Uterus (tissue), 2 donors: ENCODE measurements around the gene ZNF516.

Experiments
- POLR2A ChIP-seq, 2 donors: fragments of 450-650 bp; IDR thresholded peaks; one replicate each; pipeline ENCODE4 v1.6.1; 2016; ENCODE audit warnings: antibody characterized with exemption in 2 of 2, mild to moderate bottlenecking in 1 of 2, moderate library complexity in 1 of 2
- TF ChIP-seq, protein P1 (sequence below), 4 experiments: fragments of 200-600 bp in 2 of 4; fragments of 450-650 bp in 2 of 4; sonication (generic) in 2 of 4; IDR thresholded peaks; one replicate each; pipeline ENCODE4 v1.5.1; 2016 to 2019; ENCODE audit warnings: antibody characterized with exemption in 4 of 4, mild to moderate bottlenecking in 2 of 4, moderate library complexity in 1 of 4

DNA sequence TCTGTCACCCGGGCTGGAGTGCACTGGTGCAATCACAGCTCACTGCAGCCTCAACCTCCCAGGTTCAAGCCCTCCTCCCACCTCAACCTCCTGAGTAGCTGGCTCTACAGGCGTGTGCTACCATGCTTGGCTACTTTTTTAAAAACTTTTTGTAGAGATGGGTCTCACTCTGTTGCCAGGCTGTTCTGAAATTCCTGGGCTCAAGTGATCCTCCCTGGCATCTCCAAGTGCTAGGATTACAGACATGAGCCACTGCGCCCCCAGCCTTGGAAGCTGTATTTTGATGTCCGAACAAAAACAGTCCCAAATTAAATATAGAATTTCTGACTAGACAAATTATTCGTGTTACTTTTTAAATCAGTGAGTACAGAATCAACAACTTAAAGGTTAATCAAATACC lies 97.4 kb downstream of the ZNF516 start:
- TF ChIP-seq, protein P1, sequence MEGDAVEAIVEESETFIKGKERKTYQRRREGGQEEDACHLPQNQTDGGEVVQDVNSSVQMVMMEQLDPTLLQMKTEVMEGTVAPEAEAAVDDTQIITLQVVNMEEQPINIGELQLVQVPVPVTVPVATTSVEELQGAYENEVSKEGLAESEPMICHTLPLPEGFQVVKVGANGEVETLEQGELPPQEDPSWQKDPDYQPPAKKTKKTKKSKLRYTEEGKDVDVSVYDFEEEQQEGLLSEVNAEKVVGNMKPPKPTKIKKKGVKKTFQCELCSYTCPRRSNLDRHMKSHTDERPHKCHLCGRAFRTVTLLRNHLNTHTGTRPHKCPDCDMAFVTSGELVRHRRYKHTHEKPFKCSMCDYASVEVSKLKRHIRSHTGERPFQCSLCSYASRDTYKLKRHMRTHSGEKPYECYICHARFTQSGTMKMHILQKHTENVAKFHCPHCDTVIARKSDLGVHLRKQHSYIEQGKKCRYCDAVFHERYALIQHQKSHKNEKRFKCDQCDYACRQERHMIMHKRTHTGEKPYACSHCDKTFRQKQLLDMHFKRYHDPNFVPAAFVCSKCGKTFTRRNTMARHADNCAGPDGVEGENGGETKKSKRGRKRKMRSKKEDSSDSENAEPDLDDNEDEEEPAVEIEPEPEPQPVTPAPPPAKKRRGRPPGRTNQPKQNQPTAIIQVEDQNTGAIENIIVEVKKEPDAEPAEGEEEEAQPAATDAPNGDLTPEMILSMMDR (IDR thresholded peaks at IDR 0.05), result no peak
- TF ChIP-seq POLR2A (IDR thresholded peaks at IDR 0.05), result no peak
